GM20431 (cell line): ENCODE results near the gene LAMC1.

Experiments
- in situ Hi-C: fragments of 300-500 bp; cut with MseI, MboI; formaldehyde crosslinking; loops from one replicate; pipeline ENCODE4 v1.15.0; 2020; ENCODE audit warnings: low sequenced_read_pairs; ENCODE audit not compliant: unreplicated experiment

Gene LAMC1

DNA sequence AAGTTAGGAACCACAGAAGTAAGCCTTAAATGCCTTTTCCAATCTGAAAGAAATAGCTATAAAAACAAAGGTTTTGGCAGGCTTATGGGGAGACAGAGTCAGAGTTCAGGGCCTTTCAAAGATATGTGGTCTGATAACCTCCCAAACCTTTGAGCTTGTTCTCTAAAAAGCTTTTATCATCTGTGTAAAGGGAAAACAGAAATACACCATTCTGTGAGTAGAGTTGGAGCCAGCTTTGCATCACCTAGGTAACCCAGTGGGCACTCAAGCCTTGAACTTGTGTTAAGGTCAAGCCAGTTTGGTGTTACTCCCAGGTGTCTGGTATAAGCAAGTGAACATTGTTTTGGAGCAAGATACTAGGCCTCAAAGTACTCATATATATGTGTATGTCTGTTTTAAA, 50.1 kb downstream of the LAMC1 start:
- in situ Hi-C loops: no loop called here

DNA sequence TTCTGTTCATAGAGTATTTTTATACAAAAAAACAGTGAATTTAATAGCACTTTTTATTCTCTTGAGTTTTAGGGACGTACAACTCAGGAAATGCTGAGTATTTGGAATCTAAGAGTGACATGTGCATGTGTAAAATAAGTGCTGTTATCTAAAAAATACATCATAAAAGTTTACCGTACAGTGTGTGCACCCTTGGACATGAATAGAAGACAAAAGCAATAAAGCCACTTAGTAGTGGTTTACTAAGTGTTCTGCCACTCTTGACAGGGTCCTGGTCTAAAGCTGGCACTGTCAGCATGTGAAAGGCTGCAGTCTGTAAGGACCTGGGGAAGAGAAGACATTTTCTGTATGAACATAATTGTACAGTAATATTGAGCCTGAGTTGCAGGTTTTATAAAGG, 51.0 kb downstream of the LAMC1 start:
- in situ Hi-C loops: no loop called here

DNA sequence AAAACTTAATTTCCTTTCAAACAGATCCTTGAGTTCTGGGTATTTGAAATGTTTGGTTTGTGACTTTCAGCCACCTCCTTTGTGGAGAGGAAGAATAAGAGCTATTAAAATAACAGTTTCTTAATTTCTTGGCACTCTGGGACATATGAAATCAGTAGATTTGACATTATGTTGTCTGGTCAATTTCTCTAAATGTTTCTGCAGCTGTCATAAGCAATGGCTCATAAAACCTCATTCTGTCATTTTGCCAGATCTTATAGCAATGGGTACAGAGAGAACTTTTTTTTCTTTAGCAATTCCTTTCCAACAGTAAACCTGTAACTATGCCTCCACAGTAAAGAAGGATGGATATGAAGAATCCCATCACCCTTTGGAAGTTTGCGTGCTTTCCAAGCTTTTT, 52.6 kb downstream of the LAMC1 start:
- in situ Hi-C loops: no loop called here

DNA sequence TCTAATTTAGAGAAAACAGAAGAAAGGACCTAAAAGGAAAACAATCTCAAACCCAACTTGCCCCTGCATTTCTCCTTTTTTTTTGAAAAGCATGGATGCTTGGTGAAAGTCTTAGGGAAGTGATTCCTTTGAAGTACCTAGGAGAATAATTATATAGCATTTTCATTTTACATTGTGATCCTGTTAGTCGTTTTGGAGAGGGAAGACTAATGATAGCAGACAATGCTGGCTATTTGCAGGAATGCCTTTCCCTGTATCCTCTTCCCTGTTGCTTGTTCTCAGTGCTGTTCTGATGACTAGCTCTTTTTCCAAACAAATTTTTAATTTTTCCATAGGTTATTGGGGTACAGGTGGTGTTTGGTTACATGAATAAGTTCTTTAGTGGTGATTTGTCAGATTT, 53.9 kb downstream of the LAMC1 start:
- in situ Hi-C loops: no loop called here

DNA sequence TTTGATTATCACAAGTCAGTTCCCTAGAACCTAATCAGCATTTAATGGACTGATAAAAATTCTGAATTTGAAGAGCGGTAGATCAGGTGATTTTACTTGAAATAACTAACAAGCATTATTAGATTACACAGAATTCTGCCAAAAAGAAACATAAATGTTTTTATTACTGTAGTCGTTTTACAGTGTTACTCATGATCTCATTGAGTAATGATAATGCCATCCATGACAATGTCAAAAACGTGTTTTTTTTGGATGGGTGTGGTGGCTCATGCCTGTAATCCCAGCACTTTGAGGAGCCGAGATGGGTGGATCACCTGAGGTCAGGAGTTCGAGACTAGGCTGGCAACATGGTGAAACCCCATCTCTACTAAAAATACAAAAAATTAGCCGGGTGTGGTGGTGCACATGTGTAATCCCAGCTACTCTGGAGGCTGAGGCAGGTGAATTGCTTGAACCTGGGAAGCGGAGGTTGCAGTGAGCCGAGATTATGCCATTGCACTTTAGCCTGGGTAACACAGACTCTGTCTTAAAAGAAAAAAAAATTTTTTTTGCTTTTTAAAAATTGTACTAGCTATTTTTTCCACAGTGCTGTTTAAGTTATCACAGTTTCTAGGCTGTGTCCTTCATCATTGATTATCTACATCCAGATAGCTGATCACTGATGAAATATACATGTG, 56.6 kb downstream of the LAMC1 start:
- in situ Hi-C loops: no loop called here

DNA sequence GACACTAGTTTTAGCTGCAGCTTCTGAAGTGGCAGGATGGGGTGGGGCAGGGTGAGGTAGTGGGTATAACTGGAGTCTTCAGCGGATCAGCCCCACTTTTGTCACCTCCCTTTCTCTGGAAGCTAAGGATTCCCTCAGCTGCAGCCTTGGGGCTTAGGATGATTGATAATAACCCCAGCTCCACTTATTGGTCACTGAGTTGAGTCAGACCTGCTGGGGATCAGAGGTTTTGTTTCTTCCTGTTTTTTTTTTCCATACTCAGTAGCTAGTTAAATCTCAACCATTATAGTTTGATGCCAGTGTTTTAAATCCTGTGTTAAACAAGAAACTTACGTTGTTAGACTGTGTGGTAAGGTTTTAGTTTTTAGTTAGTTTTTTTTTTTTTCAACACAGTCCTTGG, 57.2 kb downstream of the LAMC1 start:
- in situ Hi-C loops: no loop called here

DNA sequence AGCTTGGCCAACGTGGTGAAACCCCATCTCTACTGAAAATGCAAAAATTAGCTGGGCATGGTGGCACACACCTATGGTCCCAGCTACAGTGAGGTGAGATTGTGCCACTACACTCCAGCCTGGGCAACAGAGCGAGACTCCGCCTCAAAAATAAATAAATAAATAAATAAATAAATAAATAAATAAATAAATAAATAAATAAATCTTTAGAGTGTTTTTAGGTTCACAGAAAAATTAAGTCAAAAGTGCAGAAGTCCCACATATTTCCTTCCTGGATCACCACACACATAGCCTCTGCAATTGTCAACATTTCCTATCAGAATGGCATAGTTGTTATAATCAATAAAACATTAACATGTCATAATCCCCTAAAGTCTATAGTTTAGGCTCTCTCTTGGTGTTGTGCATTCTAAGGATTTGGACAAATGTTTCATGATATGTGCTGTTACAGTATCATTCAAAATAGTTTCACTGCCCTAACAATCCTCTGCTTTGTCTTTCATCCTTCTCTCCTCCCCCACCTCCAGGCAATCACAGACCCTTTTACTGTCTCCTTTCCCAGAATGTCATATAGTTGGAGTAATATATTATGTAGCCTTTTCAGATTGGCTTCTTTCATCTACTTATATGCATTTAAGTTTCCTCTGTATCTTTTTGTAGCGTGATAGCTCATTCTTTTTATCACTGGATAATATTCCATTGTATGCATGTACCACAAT, 58.3 kb downstream of the LAMC1 start:
- in situ Hi-C loops: no loop called here

DNA sequence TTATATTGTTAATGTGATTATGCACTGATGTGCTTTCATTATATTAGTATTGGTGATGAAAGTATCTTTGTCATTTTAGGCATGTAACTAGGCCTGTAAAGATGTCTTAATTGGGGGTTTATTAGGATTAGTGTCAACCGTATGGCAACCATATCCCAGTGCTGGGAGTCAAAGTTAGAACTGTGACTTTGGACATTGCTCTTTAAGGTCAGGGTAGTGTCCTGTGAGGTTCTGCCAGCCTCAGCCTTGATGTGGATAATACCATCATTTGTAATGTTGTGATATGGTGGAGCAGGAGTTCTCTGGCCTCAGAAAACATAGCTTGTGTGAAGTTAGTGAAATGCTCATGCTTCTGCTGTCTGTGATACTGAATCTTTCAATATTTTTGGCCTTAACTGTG, 59.4 kb downstream of the LAMC1 start:
- in situ Hi-C loops: no loop called here

DNA sequence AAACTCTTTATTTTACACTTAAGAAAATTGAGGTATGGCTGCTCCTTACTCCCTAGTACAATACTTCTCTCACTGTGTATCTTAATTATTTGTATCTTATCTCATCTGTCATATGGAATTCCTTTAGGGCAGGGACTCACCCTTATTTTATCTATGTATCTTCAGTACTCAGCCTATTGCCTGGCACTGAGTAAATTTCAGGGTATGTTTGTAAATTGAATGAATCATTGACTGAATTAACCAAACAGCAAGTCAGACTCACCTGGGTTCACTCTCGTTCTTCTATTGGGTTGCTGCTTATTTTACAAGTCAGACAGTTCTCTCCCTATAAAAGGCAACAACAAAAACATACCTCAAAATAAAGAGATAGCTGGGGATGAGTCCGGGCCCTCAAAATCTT, 63.8 kb downstream of the LAMC1 start:
- in situ Hi-C loops: no loop called here

DNA sequence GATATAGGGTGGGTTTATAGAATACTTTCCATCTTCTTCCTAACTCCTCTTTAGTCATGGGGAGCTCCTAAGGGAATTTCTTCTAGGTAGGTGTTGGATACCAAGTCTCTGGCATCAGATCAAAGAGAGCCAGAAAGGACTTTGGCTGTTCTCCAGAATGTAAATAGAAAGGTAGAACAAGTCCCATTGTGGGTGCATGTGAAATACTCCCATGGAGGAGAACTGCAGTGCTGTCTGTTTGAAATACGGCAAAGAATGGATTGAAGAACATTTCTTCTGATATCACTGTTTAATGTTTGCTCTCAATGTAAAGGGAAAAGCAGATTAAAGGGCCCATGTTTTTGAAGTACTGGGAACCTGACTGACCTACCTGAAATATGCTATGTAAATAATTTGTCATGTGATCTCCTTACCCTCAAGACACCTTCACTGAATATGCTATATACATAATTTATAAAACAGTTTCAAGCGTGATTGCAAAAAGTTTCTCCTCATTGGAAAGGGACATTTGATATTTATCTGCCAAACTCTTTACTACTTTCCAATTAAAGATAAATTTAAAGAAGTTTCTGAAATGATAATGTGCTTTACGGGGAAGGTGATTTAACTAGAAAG, 65.9 kb downstream of the LAMC1 start:
- in situ Hi-C loops: no loop called here

DNA sequence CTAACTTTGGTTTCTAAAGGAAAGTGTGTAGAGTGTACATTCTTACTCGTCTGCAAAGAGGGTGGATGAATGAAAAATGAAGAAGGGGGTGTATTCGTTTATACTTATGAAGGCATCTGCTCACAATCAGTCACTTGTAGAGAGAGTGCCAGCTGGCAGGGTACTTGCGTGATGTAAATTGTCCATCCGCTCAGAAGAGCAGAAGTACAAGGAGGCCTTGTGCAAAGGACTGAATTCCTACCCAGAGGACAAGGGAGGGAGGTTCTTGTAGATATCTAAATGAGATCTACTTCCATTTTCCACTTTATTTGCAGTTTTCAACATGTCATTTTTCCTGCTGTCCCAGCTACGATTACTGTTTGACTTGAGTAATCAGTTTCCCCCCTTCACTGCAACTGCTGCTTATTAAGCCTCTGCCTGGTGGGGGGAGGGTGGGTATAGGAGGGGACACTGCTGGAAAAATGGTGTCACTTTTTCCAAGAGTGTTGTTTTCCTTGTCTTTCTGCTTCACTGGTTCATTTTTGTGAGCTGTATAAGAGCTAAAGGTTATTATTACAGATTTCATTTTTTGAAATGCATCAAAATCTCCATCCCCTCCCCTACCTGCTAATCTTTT, 67.3 kb downstream of the LAMC1 start:
- in situ Hi-C loops: no loop called here

DNA sequence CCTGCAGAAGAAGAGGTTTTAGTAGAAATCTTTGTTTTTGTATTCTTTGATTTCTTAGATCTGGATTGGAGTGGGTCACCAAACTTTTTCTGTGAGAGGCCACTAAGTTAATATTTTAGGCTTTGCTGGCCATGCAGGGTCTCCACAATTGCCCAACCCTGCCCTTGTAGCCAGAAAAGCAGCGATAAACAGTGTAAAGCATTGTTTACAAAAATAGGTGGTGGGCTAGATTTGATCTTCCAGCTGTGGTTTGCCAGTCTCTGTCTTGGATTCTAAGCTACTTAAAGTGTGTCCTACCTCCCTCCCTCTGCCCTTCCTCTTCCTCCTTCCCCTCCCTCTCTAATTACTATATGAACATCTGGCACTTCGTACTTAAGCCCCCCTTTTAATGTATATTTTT, 68.0 kb downstream of the LAMC1 start:
- in situ Hi-C loops: no loop called here

DNA sequence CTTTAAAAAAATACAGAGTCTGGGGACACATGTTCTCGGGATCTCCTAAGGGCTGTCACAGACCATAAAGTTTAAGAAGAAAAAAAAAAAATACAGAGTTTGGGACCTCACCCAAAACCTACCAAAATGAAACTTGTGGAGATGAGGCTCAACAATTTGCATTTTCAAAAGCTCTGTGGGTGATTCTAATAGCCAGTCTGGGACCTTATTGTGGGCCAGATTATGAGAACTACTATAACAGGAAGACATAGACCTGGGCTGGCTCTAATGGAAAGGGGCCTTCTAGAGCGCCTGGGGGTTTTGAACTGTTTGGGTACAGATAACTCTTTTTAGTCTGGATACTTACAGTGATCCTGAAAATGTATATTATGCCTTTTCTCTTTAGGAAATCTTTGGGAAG, 69.1 kb downstream of the LAMC1 start:
- in situ Hi-C loops: no loop called here

DNA sequence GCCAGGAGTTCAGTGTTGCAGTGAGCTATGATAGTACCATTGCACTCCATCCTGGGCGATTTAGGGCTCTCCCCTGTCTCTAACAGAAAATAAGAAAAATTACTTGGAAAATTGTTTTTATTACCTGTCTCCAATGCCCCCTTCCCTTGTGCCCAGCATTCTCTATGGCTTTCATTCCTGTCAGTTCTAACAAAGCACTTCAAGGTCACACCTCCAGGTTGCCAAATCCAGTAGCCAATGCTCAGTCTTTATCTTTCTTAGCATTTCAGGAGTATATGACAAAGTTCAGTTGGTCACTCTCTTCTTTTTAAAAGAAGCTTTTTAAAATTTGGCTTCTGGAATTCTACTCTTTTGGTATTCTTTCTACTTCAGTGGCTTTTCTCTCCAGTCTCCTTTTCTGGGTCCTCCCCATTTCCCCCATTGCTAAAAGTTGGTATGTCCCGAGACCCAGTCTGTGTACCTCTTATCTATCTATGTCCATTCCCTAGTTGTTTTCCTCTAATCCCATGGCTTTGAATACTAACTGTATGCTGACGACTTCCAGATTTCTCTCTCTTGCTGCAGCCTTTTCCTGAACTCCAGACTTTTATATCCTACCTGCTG, 69.9 kb downstream of the LAMC1 start:
- in situ Hi-C loops: no loop called here

DNA sequence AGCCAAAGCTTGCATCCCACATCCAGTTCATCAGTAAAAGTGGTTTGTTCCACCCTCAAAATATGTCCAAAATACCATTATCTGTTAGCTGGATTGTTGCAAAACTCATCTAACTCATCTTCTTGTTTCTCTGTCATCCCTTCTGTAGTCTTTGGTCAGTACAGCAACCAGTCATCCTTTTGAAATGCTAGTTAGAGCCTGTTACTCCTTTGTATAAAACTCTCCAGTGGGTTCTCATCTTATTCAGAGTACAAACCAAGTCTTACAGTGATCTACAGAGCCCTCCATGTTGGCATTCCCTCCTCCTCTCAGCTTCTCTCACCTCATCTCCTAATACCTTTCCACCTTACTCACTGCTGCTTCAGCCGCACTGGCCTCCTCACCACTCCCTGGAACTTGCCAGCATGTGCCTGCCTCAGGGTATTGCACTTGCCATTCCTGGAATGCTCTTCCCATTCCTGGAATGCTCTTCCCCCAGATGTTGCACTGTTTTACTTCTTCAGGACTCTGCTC, 70.6 kb downstream of the LAMC1 start:
- in situ Hi-C loops: no loop called here

DNA sequence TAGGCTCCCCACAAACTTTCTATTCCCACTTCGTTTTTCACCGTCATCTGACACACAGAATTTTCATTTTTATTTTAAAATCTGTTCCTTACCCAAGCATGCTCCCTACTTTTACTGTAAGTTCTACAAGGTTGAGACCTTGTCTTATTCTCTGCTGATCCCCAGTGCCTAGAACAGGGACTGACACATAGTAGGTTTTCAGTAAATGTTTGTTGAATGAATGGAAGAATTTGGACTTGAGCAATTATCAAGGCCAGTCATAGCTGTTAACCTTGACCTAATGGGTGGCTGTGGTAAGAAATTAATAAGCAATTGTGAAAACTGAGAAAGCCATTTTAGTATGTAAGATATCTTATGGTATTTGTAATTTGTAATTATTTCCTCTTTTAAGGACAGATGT, 71.1 kb downstream of the LAMC1 start:
- in situ Hi-C loops: no loop called here

DNA sequence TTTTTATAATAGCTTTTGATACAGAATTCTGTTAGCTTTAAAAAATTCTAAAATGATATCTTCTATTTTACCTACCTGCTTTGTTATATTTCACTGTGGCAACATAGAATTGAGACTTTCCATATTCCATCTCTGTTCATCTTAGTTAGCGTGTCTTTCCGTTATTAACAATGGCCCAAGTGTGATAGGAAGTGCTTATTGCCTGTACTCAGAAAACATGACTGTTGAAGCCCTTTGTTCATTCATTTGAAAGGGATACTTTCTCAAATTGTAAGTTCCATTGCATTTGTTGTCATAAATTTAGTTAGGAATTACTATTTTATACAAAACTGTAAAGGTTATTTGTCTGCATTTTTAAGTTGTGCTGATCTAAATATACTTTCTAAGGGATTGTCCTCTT, 73.1 kb downstream of the LAMC1 start:
- in situ Hi-C loops: no loop called here

DNA sequence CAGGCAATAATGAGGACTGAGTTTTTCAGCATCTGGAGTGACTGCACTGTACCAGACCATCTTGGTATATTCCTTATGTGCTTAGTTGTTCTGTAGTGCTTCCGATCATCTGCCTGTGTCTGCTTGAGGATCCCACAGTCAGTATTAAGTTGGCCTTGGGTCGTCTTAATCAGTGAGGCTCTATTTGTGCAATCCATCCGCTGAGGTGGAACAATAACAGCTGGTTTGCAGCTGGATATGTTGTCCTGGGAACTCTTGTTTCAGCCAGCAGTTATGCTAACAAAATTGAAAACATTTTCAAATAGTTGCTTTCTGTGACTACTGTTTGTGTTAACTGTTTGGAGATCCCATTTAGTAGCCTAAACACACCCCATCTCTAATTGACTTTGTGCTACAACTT, 73.7 kb downstream of the LAMC1 start:
- in situ Hi-C loops: no loop called here

DNA sequence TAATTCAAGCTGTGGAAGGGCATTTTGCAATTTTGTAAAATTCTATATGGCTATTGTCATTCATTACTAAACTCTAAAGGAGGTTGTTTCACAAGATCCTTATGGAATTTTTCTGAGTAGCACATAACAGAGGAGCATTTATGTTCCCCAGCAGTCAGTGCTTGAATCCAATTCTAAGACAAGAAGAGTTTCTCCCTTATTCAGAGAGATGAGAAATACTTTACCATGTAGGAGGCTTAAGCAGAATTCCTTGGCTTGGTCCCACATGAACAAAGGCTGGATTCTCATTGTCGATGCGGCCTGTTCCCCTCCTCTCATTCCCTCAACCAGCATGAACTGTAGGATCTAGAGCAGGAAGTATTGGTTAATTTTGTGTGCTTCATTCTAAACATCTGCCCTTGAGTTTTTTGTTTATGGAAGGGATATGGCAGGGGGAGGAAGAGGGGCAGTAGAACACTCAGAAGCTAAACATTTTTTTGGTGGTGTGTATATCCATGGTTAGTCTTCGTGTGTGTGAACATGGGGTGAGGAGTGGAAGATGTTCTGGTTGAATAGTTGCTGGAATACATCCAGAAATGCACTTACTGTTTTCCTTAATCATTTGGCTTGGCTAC, 74.3 kb downstream of the LAMC1 start:
- in situ Hi-C loops: no loop called here

DNA sequence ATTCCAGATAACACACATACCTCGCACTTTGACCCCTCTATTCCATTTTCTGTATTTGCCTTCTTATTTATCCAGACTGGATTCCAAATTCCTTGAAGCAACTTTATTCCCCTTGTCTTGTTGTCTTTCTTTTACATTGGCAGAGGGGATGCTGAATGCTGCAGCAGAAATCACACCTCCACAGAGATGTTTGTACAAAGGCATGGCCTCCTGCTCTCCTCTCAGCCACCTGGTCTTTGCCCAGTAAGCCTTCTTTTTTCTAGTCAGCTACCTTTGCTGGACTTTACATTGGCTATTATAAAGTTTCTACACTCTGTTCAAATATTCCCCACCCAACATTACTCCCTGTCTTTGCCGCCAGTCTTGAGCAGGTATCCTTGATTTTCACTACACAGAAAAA, 75.1 kb downstream of the LAMC1 start:
- in situ Hi-C loops: no loop called here
